ENCODE data around the gene RPL15. TPM values are rescaled to one million over a fixed set of nuclear protein-coding genes. Genes with fewer than 3 reads are reported as not detected.

RPL15 gene
- polyA plus RNA-seq, 1 donor (not counting 4 experiments of a cell fraction or from before 2014, with no cell fraction given) = 3,052 TPM

DNA sequence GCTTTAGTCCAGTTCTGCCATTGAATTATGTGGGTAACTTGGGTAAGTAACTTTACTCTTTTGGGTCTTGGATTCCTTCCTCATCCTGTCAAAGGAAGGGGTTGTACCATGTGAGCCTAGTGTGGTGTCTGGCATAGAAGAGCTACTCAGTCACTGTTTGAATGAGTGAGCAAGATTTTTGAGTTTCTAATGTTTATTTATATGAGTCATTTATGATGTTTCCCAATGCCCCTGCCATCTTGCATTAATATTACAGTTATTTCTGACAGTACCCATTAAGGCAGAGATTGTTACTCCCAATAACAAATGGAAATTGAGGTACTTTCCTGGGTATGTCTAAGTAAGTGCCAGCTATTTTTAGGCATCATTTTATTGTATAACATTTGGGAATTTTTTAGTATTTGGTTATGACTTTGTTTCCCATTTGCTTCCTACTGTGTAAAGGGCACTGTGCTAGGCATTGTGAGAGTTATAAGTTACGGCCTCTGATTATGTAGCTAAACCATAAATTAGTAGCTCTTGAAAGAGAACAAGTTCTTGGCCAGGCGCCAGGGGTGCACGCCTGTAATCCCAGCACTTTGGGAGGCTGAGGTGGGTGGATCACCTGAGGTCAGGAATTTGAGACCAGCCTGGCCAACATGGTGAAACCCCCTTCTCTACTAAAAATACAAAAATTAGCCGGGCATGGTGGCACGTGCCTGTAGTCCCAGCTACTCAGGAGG, 51.7 kb downstream of the RPL15 start:
- no peaks in the 10 kb centered on the region for H3K27me3 ChIP-seq (ENCODE audit: control insufficient read depth, extremely low read depth, insufficient read depth, low read length)
- FAIRE-seq = no peak
- peaks cover 2% of the 10 kb centered on the region for H3K79me2 ChIP-seq (ENCODE audit: control insufficient read depth, insufficient read depth, low read length)
- TF ChIP-seq EZH2 (IDR thresholded peaks at IDR 0.05; ENCODE audit: low read length) (no peak), CTCF (optimal IDR thresholded peaks at IDR 0.05 in 1 of 3, IDR thresholded peaks at IDR 0.05 in 1 of 3, conservative IDR thresholded peaks at IDR 0.05 in 1 of 3; ENCODE audit: extremely low read depth in 1 of 3, insufficient read depth in 2 of 3, low read length in 3 of 3) (no peak)
- H3K4me2 ChIP-seq (ENCODE audit: control insufficient read depth, extremely low read depth, insufficient read depth, low read depth, low read length) = no peak overlapping the region
- H3K9ac ChIP-seq (ENCODE audit: control insufficient read depth, extremely low read depth, insufficient read depth, low read length) = no peak overlapping the region
- H3K27ac ChIP-seq (ENCODE audit: control insufficient read depth, insufficient read depth, low read length) = no peak overlapping the region
- no peaks in the 10 kb centered on the region for H4K20me1 ChIP-seq (ENCODE audit: control insufficient read depth, extremely low read depth, insufficient read depth, low read length)
- H2AFZ ChIP-seq (ENCODE audit: control insufficient read depth, low read length) = no peak overlapping the region
- DNase-seq (ENCODE audit: low read depth, low spot score) = no peak
- H3K4me3 ChIP-seq (ENCODE audit: control insufficient read depth in 2 of 3, extremely low read depth in 1 of 3, insufficient read depth in 2 of 3, low read depth in 1 of 3, low read length in 3 of 3) = no peak overlapping the region
- no peaks in the 10 kb centered on the region for H3K9me3 ChIP-seq (ENCODE audit: control insufficient read depth, low read depth, low read length)
- peaks cover 4% of the 10 kb centered on the region for H3K4me1 ChIP-seq (ENCODE audit: control insufficient read depth, extremely low read depth, insufficient read depth, low read length)
- dilution Hi-C loops (cut with MboI; ENCODE audit: extremely low pct_ligation_motif_present, low sequenced_read_pairs) = no loop called here
- H3K9me1 ChIP-seq (ENCODE audit: control insufficient read depth, extremely low read depth, insufficient read depth, low read length) = no peaks in the 10 kb centered on the region
- peaks cover 3 to 10% of the 10 kb centered on the region in 2 experiments for H3K36me3 ChIP-seq (ENCODE audit: control insufficient read depth in 2 of 2, extremely low read depth in 1 of 2, insufficient read depth in 2 of 2, low read length in 2 of 2)

DNA sequence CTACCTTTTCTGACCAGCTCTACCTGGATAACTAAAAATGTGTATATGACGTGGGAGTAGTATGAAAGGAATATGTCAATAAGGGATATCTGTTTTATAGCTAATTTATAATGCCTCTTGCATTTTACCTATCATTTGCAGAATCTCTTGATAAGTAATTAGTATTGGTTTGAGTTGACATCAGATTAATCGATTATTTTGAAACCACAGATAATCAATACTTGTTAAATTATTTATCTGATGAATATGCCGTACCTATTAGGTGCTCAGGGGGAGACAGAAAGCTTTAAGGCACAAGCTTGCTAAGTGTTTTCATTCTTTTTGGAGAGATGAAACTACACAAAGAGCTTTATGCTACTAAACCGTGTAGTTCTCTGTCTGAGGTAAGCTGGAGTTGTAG, 52.5 kb downstream of the RPL15 start:
- no peak overlapping the region for H3K4me3 ChIP-seq (ENCODE audit: control insufficient read depth in 2 of 3, extremely low read depth in 1 of 3, insufficient read depth in 2 of 3, low read depth in 1 of 3, low read length in 3 of 3)
- peaks cover 3 to 10% of the 10 kb centered on the region in 2 experiments for H3K36me3 ChIP-seq (ENCODE audit: control insufficient read depth in 2 of 2, extremely low read depth in 1 of 2, insufficient read depth in 2 of 2, low read length in 2 of 2)
- no peaks in the 10 kb centered on the region for H3K27me3 ChIP-seq (ENCODE audit: control insufficient read depth, extremely low read depth, insufficient read depth, low read length)
- H3K4me2 ChIP-seq (ENCODE audit: control insufficient read depth, extremely low read depth, insufficient read depth, low read depth, low read length) = no peak overlapping the region
- no peak overlapping the region for H3K9ac ChIP-seq (ENCODE audit: control insufficient read depth, extremely low read depth, insufficient read depth, low read length)
- no peak for FAIRE-seq
- no peaks in the 10 kb centered on the region for H4K20me1 ChIP-seq (ENCODE audit: control insufficient read depth, extremely low read depth, insufficient read depth, low read length)
- no peak overlapping the region for H2AFZ ChIP-seq (ENCODE audit: control insufficient read depth, low read length)
- dilution Hi-C loops (cut with MboI; ENCODE audit: extremely low pct_ligation_motif_present, low sequenced_read_pairs) = no loop called here
- no peaks in the 10 kb centered on the region for H3K9me3 ChIP-seq (ENCODE audit: control insufficient read depth, low read depth, low read length)
- no peaks in the 10 kb centered on the region for H3K9me1 ChIP-seq (ENCODE audit: control insufficient read depth, extremely low read depth, insufficient read depth, low read length)
- TF ChIP-seq EZH2 (IDR thresholded peaks at IDR 0.05; ENCODE audit: low read length) = no peak
- DNase-seq (ENCODE audit: low read depth, low spot score) = no peak
- peaks cover 2% of the 10 kb centered on the region for H3K79me2 ChIP-seq (ENCODE audit: control insufficient read depth, insufficient read depth, low read length)
- H3K4me1 ChIP-seq (ENCODE audit: control insufficient read depth, extremely low read depth, insufficient read depth, low read length) = no peaks in the 10 kb centered on the region
- H3K27ac ChIP-seq (ENCODE audit: control insufficient read depth, insufficient read depth, low read length) = no peak overlapping the region

Other genes with a start within 250 kb of the RPL15 start
- 87.7 to 205 TPM (median 150 TPM) in 3 replicates for gene UBE2E1, start 111.2 kb upstream of the RPL15 start, polyA plus RNA-seq
- gene NKIRAS1, start 142 bp upstream of the RPL15 start, polyA plus RNA-seq = 6.4 to 10.7 TPM (median 7.8 TPM) in 3 replicates
- 3.8 to 10.3 TPM (median 8.7 TPM) in 3 replicates for gene NR1D2, start 28.2 kb downstream of the RPL15 start, polyA plus RNA-seq